ENCODE data around the gene LAMC2.

GRCh38 chr1:183198463-183198862, 12.4 kb downstream of the LAMC2 start:
- TF ChIP-seq CTCF (conservative IDR thresholded peaks at IDR 0.05; ENCODE audit: low read depth, low read length) (no peak), EZH2 (IDR thresholded peaks at IDR 0.05; ENCODE audit: borderline replicate concordance, low read depth, low read length, poor library complexity, severe bottlenecking) (no peak)

All from A673 (cell line).